Fibroblast of lung (primary cell): ENCODE results near the gene LIPH. TPM values are rescaled to one million over a fixed set of nuclear protein-coding genes. Genes with fewer than 3 reads are reported as not detected.

Source experiments
- DNase-seq, 2 donors: peaks; one replicate each; pipeline versions ENCODE4 v3.0.0 to v3.0.0-alpha.2; 2010; ENCODE audit warnings: low read depth in 2 of 2
- H2AFZ ChIP-seq: 2 replicates; pipeline ENCODE4 v1.5.1; 2012; ENCODE audit warnings: low read length, control low read depth, inconsistent platforms
- H3K27ac ChIP-seq: 2 replicates; pipeline ENCODE4 v1.5.1; 2011; ENCODE audit warnings: low read length, control low read depth; ENCODE audit not compliant: insufficient read depth
- H3K27me3 ChIP-seq: 2 replicates; pipeline ENCODE4 v1.5.1; 2011; ENCODE audit warnings: mild to moderate bottlenecking, low read length; ENCODE audit not compliant: control insufficient read depth, insufficient read depth
- H3K36me3 ChIP-seq: 2 replicates; pipeline ENCODE4 v1.5.1; 2011; ENCODE audit warnings: low read length; ENCODE audit not compliant: control insufficient read depth, insufficient read depth
- H3K4me1 ChIP-seq: 2 replicates; pipeline ENCODE4 v1.5.1; 2011; ENCODE audit warnings: low read length; ENCODE audit not compliant: control insufficient read depth, insufficient read depth; ENCODE audit errors: extremely low read depth
- H3K4me2 ChIP-seq: 2 replicates; pipeline ENCODE4 v1.5.1; 2011; ENCODE audit warnings: low read length, control low read depth; ENCODE audit not compliant: insufficient read depth; ENCODE audit errors: extremely low read depth
- H3K4me3 ChIP-seq, 4 experiments: fragments of 200-600 bp in 1 of 4; sonication (generic) in 1 of 4; replicated peaks in 1 of 4; 2 replicates each; pipeline ENCODE4 v1.5.1; 2011 to 2016; ENCODE audit warnings: low read length in 4 of 4, low read depth in 3 of 4, mild to moderate bottlenecking in 3 of 4, control low read depth in 2 of 4, inconsistent platforms in 1 of 4, mixed read lengths in 1 of 4; ENCODE audit not compliant: insufficient read depth in 1 of 4; ENCODE audit errors: control extremely low read depth in 1 of 4
- H3K79me2 ChIP-seq: 2 replicates; pipeline ENCODE4 v1.5.1; 2012; ENCODE audit warnings: mild to moderate bottlenecking, low read length, inconsistent platforms; ENCODE audit not compliant: control insufficient read depth, insufficient read depth
- H3K9ac ChIP-seq: 2 replicates; pipeline ENCODE4 v1.5.1; 2011; ENCODE audit warnings: mild to moderate bottlenecking, low read length, control low read depth; ENCODE audit not compliant: insufficient read depth
- H3K9me3 ChIP-seq: 2 replicates; pipeline ENCODE4 v1.5.1; 2012; ENCODE audit warnings: low read depth, low read length; ENCODE audit not compliant: control insufficient read depth, insufficient read depth
- H4K20me1 ChIP-seq: 2 replicates; pipeline ENCODE4 v1.5.1; 2011; ENCODE audit warnings: low read length; ENCODE audit not compliant: control insufficient read depth, insufficient read depth; ENCODE audit errors: extremely low read depth
- EZH2 ChIP-seq: IDR thresholded peaks from 2 replicates; pipeline ENCODE4 v1.5.1; 2012; ENCODE audit warnings: low read length, control low read depth, mild to moderate bottlenecking; ENCODE audit errors: missing control alignments
- polyA plus RNA-seq, 2 donors: library from polyadenylated mRNA; depleted of rRNA in 1 of 2; stranded (reverse) in 1 of 2; unstranded in 1 of 2; fragments of >200 nt; gene quantifications; 2 replicates each; pipeline ENCODE4 v1.2.1, GENCODE V29; 2011 to 2012; ENCODE audit warnings: missing spikeins in 1 of 2
- total RNA-seq: library from RNA; depleted of rRNA; stranded (reverse); fragments of >200 nt; gene quantifications from 2 replicates; pipeline ENCODE4 v1.2.1, GENCODE V29; 2014
- TF ChIP-seq, protein P1 (sequence below), 2 donors: IDR thresholded peaks in 1 of 2; conservative IDR thresholded peaks in 1 of 2; 1 replicate in 1 of 2; 2 replicates in 1 of 2; pipeline ENCODE4 v1.5.1; 2011 to 2012; ENCODE audit warnings: low read length in 2 of 2, control low read depth in 1 of 2, inconsistent platforms in 1 of 2, low read depth in 1 of 2, mild to moderate bottlenecking in 1 of 2

LIPH gene
- total and polyA plus RNA-seq, 2 donors (not counting 1 experiment from before 2014, with no cell fraction given): 0.32 TPM; not detected in 1

DNA sequence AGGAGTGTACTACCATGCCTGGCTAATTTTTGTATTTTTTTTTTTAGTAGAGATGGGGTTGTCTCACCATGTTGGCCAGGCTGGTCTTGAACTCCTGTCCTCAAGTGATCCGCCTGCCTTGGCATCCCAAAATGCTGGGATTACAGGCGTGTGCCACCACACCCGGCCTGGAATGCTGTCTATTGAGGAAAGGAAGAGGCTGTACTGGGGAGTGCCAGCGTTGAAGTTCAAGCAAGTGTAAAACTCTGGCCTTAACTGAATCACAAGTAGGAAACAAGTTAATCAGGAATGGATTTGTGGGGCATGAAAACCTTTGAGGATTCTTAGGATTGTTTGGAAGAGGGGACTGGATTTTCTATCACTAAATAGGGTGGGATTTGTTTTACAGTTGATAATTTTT, 32.3 kb upstream of the LIPH start:
- H2AFZ ChIP-seq: no peak overlapping the region
- no peak overlapping the region for H3K4me2 ChIP-seq
- H4K20me1 ChIP-seq: no peaks in the 10 kb centered on the region
- H3K36me3 ChIP-seq: no peaks in the 10 kb centered on the region
- peaks cover 14% of the 10 kb centered on the region for H3K79me2 ChIP-seq
- H3K9ac ChIP-seq: no peak overlapping the region
- no peak for TF ChIP-seq EZH2
- TF ChIP-seq, protein P1, sequence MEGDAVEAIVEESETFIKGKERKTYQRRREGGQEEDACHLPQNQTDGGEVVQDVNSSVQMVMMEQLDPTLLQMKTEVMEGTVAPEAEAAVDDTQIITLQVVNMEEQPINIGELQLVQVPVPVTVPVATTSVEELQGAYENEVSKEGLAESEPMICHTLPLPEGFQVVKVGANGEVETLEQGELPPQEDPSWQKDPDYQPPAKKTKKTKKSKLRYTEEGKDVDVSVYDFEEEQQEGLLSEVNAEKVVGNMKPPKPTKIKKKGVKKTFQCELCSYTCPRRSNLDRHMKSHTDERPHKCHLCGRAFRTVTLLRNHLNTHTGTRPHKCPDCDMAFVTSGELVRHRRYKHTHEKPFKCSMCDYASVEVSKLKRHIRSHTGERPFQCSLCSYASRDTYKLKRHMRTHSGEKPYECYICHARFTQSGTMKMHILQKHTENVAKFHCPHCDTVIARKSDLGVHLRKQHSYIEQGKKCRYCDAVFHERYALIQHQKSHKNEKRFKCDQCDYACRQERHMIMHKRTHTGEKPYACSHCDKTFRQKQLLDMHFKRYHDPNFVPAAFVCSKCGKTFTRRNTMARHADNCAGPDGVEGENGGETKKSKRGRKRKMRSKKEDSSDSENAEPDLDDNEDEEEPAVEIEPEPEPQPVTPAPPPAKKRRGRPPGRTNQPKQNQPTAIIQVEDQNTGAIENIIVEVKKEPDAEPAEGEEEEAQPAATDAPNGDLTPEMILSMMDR (conservative IDR thresholded peaks at IDR 0.05 in 1 of 2, IDR thresholded peaks at IDR 0.05 in 1 of 2; ENCODE audit: low read depth in 1 of 2, low read length in 2 of 2): no peak
- peaks cover 3% of the 10 kb centered on the region for H3K4me1 ChIP-seq
- no peak overlapping the region for H3K4me3 ChIP-seq
- no peaks in the 10 kb centered on the region for H3K27me3 ChIP-seq
- H3K9me3 ChIP-seq: no peaks in the 10 kb centered on the region
- no peak overlapping the region for H3K27ac ChIP-seq
- no peak for DNase-seq

DNA sequence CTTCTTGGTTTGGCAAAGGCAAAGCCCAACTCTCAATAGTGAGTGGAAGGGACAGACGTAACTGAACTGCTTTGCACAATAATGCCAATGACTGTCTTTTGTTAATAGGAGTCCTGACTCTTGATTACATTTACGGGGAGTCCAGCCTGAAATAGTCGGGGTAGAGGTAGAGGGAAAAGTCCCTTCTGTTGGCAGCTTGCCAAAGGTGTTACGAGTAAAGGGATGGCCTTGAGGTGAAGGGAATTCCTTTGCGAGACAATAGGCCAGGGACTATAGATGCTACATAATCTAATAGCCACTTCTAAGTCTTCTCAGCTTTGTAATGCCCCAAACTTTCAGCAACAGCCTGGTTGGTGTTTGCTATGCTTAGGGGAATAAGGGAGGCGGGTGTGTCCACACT, 31.5 kb upstream of the LIPH start:
- Histone ChIP-seq H3K36me3 (no peaks in the 10 kb centered on the region), H3K27ac (no peak overlapping the region)
- no peak for DNase-seq

DNA sequence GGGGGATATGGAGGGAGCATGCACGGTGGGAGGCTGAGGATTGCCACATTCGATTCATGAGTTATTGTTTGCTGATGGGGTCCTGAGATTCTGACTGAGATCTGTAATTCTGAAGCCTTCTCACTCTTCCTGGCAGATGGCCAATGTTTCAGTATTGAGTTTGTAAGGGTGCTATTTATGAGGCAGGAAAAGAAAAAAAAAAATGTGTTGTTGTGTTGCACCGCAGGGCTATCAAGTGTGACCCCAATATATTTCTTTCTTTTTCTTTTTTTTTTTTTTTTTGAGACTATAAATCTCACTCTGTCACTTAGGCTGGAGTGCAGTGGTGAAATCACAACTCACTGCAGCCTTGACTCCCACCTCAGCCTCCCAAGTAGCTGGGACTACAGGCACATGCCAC, 30.5 kb upstream of the LIPH start:
- peaks cover 3% of the 10 kb centered on the region for H3K4me1 ChIP-seq
- no peak overlapping the region for H3K4me2 ChIP-seq
- H3K4me3 ChIP-seq: no peak overlapping the region
- DNase-seq: no peak
- no peak overlapping the region for H2AFZ ChIP-seq
- peaks cover 10% of the 10 kb centered on the region for H3K79me2 ChIP-seq
- no peaks in the 10 kb centered on the region for H3K36me3 ChIP-seq
- H4K20me1 ChIP-seq: no peaks in the 10 kb centered on the region
- H3K9me3 ChIP-seq: no peaks in the 10 kb centered on the region
- H3K9ac ChIP-seq: no peak overlapping the region
- TF ChIP-seq EZH2: no peak
- TF ChIP-seq, protein P1 (conservative IDR thresholded peaks at IDR 0.05 in 1 of 2, IDR thresholded peaks at IDR 0.05 in 1 of 2; ENCODE audit: low read depth in 1 of 2, low read length in 2 of 2): no peak
- no peaks in the 10 kb centered on the region for H3K27me3 ChIP-seq
- H3K27ac ChIP-seq: no peak overlapping the region

More for the DNA sequence above, 31.5 kb upstream of the LIPH start:
- Histone ChIP-seq H3K79me2 (peaks cover 14% of the 10 kb centered on the region), H4K20me1 (no peaks in the 10 kb centered on the region), H3K9ac (no peak overlapping the region), H3K4me1 (peaks cover 3% of the 10 kb centered on the region), H3K27me3 (no peaks in the 10 kb centered on the region), H3K4me3 (no peak overlapping the region), H2AFZ (no peak overlapping the region), H3K4me2 (no peak overlapping the region), H3K9me3 (no peaks in the 10 kb centered on the region)
- TF ChIP-seq EZH2: no peak
- TF ChIP-seq, protein P1 (conservative IDR thresholded peaks at IDR 0.05 in 1 of 2, IDR thresholded peaks at IDR 0.05 in 1 of 2; ENCODE audit: low read depth in 1 of 2, low read length in 2 of 2): no peak
